ENCODE data around the gene GARIN5B. TPM values are rescaled to one million over a fixed set of nuclear protein-coding genes. Genes with fewer than 3 reads are reported as not detected.

GARIN5B gene
- total RNA-seq, 2 donors from 2014 or later, result not detected

GRCh38 chr19:55373993-55374757 is 11.1 kb upstream of the GARIN5B start:
- intact Hi-C loops (cut with DNase I), result no loop called here
- no peak overlapping the region for H3K9ac ChIP-seq (ENCODE audit: low read depth in 2 of 2, low read length in 2 of 2)
- TF ChIP-seq CTCF (IDR thresholded peaks at IDR 0.05), result no peak
- H3K27me3 ChIP-seq, result peaks cover 41% of the 10 kb centered on the region
- no peak overlapping the region for H3K27ac ChIP-seq
- H3K9me3 ChIP-seq, result no peaks in the 10 kb centered on the region
- H3K36me3 ChIP-seq, result no peaks in the 10 kb centered on the region
- DNase-seq, result no peak
- H3K4me3 ChIP-seq, result no peak overlapping the region
- H3K4me1 ChIP-seq, result peaks cover 1% of the 10 kb centered on the region

- no peak for DNase-seq
- intact Hi-C loops (cut with DNase I), result no loop called here
- no peak for TF ChIP-seq CTCF (IDR thresholded peaks at IDR 0.05)
- Histone ChIP-seq H3K4me3 (no peak overlapping the region), H3K36me3 (no peaks in the 10 kb centered on the region), H3K4me1 (peaks cover 4% of the 10 kb centered on the region), H3K9ac (ENCODE audit: low read depth in 2 of 2, low read length in 2 of 2) (no peak overlapping the region), H3K27me3 (peaks cover 48% of the 10 kb centered on the region), H3K27ac (no peak overlapping the region), H3K9me3 (no peaks in the 10 kb centered on the region)
Observed at GRCh38 chr19:55373306-55373992, 10.4 kb upstream of the GARIN5B start.

GRCh38 chr19:55372316-55373081 is 9.4 kb upstream of the GARIN5B start:
- no peak overlapping the region for H3K9ac ChIP-seq (ENCODE audit: low read depth in 2 of 2, low read length in 2 of 2)
- H3K4me3 ChIP-seq, result no peak overlapping the region
- H3K4me1 ChIP-seq, result peaks cover 4% of the 10 kb centered on the region
- no peak overlapping the region for H3K27ac ChIP-seq
- no peak for DNase-seq
- H3K9me3 ChIP-seq, result no peaks in the 10 kb centered on the region
- peaks cover 53% of the 10 kb centered on the region for H3K27me3 ChIP-seq
- intact Hi-C loops (cut with DNase I), result no loop called here
- TF ChIP-seq CTCF (IDR thresholded peaks at IDR 0.05), result no peak
- H3K36me3 ChIP-seq, result no peaks in the 10 kb centered on the region

- Histone ChIP-seq H3K27me3 (peaks cover 53% of the 10 kb centered on the region), H3K9ac (ENCODE audit: low read depth in 2 of 2, low read length in 2 of 2) (no peak within 1 kb of the TSS), H3K4me1 (peaks cover 4% of the 10 kb centered on the region), H3K27ac (no peak within 1 kb of the TSS), H3K9me3 (no peaks in the 10 kb centered on the region), H3K36me3 (no peaks in the 10 kb centered on the region), H3K4me3 (peak within 1 kb of the TSS; percentile 17)
- intact Hi-C loops (cut with DNase I), result no loop called here
- TF ChIP-seq CTCF (IDR thresholded peaks at IDR 0.05), result no peak
- no peak for DNase-seq
Observed at GRCh38 chr19:55370305-55370988, 7.4 kb upstream of the GARIN5B start, which contains the start of gene IL11. TSS of gene IL11 (minus strand) at chr19:55370463. CDS start at chr19:55370310, 153 bp downstream.

Measured in colonic mucosa (tissue), 4 donors.